OCI-M1 (cell line): ENCODE data around the gene ETF1.
"Not testable (repeated sequence)": the region's sequence is repeated elsewhere in the genome, so short reads cannot be mapped to it uniquely, and the experiment has no call there.

Experiments used
- DNase-seq: peaks from one replicate; lab custom pipeline; 2025; lab: John Stamatoyannopoulos, UW

ETF1 gene

DNA sequence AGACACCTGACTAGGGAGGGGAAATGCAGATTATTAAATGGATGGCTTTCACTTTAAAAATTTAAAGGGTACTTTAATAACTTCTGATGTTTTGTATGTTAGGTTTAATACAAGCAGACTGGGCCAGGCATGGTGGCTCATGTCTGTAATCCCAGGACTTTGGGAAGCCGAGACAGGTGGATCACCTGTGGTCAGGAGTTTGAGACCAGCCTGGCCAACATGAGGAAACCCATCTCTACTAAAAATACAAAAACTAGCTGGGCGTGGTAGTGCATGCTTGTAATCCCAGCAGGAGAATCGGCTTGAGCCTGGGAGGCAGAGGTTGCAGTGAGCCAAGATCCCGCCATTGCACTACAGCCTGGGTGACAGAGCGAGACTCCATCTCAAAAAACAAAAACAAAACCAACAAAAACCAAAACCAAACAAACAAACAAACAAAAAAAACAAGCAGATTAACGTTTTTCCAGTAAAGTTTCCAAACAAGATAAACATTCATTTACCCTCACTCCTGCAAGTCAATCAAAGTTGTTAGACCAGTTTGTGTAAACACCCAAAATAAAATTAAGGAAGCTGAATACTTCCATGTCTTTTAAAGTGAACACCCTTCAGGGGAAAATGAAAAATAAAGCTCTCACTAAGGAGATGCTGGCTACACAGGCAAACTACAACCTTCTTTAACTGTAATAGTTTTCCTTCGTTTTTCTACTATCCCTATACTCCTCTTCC lies 14.1 kb downstream of the ETF1 start:
- no peak for DNase-seq

DNA sequence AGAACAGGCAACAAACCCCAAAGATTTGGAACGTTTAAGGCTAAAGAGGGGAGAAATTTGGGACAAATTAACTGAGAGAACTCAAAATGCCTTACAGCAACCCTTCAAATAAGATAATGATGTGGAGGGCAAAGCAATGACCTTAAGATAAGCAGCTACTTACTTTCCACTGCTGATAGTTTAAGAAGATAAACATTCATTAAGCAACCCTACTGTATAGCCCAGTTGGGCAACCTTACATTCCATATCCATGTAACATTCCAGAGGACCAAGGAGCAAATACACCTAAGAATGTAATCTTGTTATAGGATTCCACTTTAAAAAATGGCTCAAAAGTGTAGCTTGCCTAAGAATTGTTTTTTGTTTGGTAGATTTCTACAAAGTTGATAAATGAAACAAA lies 14.8 kb downstream of the ETF1 start:
- DNase-seq = no peak

DNA sequence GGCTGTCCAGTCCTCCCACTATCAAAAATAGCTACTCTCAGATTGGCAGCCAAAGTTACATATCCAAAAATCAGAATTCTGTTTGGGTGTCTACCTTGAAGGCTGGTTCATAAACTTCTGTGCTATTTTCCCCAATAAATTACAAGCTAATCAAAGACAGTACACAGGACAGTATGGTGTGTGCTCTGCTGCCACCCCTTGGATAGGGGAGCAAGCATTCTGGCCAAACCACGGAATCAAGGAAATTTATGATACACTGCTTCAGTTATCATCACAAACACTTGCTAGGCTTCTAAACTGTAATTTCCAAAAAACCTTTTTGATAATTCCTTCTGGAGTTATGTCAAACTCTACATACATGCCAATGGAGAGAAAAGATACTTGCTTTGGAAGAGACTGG lies 15.9 kb downstream of the ETF1 start:
- DNase-seq = no peak

DNA sequence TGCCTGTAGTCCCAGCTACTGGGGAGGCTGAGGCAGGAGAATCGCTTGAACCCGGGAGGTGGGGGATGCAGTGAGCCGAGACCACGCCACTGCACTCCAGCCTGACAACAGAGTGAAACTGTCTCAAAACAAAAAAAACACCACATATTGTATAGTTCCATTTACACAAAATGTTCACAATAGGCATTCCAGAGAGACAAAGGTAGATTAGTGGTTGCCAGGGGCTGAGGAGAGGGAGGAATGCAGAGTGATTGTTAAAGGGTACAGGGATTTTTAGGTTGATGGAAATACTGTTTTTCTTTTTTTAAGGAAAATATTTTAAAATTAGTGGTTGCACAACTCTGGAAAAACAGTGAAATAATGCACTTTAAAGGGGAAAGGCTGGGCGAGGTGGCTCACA lies 19.6 kb downstream of the ETF1 start:
- no peak for DNase-seq

DNA sequence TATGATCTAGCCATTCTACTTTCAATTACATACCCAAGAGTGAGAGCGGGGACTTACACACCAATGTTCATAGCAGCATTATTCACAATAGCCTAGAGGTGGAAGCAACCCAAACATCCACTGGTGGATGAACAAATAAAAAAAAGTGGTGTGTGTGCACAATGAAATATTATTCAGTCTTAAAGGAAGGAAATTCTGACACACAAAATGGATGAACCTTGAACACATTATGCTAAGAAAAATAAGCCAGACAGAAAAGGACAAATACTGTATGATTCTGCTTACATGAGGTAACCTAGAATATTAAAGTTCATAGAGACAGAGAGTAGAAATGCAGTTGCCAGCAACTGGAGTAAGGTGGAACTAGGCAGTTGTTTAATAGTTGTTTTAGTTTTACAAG lies 22.1 kb downstream of the ETF1 start:
- DNase-seq = no peak

DNA sequence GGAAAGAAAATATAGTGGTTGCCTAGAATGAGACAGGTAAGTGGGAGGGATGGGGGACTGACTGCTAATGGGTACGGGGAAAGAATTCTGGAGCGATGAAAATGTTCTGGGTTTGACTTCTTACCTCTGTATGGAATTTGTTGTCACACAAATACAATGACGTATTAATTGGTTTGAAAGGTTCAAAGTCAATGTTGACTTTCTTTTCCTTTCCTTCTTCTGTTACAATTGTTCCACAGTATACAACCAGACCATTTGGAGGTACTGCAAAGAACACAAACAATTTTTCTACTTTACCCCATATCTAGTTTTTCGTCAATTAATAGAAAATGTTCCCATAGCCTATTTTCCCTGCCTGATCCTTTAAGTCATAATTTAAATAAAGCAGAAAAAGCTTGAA lies 25.6 kb downstream of the ETF1 start:
- no peak for DNase-seq

DNA sequence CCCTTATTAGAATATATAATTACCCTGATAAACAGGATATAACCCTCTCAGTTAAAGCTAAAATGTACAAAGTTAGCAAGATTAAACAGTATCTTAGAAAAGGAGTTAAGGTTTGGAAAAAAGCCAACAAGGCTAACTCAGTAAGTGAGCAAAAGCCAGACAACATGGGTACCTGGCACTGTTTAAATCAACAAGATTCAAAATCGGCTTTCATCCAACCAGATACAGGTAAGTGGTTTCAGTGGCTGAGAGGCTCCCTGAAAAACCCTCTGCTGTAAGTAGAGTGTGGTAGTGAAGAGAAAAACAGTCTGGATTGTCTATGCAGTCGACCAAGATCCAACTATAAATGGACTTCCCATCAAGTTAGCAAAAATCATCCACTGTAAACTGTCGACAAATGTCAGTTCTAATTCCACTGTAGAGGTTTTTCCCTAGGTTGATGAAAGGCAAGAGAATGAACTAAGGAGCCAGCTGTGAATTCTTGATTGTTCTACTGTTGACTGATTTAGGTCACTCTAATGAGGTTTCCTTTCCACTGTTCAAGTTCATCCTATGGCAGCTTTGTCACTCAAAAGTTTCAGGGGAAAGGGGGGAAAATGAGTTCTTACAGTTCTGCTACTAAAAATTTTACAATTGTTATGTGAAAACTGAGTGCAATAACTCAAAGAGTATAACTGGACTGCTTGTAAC lies 27.3 kb downstream of the ETF1 start:
- no peak for DNase-seq

DNA sequence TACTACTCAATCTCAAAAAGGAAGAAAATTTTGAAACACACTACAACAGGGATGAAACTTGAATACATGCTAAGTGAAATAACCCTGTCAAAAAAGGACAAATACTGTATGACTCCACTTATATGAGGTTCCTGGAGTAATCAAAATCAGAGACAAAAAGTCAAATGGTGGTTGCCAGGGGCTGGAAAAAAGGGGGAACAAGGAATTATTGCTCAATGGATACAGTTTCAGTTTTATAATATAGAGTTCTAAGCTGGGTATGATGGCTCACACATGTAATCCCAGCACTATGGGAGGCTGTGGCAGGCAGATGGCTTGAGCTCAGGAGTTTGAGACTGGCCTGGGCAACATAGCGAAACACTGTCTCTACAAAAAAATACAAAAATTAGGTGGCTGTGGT lies 29.0 kb downstream of the ETF1 start:
- DNase-seq = no peak

DNA sequence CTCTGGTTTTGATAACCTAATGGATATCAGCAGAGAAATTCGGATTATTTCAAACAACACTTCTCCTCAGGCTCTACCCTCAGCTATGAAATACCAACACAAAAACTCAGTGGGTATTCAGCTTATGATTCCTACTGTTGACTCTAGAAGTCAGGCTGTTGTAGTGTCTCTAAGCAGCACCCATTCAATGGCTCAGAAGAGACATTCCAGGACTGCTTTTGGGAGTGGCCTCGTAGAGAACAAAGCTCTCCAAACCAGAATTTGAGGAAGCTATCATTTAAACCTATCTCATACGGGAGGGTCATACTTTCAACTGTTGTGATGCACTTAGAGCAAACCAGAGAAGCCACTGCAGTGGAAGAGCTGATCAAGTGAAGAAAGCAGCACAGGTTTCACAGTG lies 34.1 kb downstream of the ETF1 start:
- no peak for DNase-seq

DNA sequence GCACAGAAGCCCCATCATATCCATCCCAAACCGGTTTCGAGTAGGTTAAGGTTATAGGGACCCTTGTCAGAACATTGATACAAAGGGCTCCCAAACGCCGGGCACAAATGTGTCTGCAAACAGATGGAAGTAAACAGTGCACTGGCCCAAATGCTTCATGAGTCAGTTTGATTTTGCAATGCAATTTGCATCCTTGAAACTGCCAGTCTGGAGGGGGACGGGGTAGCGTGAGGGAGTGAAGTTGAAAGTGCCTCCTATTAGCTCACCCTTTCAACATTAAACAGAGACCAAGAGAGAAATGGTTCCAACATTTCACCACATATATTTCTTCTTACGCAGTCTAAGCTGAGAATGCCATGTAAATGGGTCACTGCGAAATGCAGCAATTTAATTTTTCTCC lies 35.6 kb downstream of the ETF1 start:
- not testable (repeated sequence) for DNase-seq

DNA sequence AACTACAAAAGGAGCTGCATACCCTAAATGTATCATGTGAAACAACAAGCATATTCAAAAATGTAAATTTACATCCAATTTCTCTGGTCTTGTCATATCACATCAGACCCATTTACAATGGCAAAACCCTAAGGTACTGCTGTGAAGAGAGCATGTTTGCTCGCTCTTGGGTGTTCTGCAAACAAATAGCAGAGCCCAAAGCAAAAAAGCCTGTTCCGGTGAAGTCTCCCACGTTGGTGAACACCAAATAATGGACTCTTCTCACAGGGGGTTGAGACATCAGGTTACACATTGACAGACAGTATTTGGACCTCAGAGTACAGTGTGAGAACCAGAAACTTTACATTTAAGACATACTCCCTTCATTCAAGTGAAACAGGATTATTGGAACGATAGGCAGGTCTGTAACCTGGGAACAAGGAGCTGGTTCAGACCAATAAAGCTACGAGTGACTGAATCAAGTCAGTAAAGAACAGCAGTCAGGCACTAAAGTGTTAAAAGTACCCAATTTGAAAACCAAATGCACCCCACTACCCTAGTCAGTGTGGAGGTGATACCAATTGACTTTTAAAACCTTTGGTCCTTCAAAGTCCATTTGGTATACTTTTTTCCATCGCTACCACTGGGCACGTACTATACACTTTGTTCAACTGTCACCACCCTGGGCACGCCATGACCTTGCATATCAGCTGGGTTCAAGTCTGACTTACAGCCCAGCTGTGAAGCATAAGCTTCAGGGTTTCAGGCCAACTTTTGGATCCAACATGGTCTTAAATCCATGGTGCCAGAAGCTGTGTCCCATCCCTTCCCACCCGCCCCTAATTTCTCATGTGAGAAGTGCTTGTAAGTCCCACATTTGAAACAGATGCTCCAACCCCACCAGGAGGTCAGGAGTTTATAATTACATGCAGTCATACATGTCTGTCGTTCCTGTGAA lies 36.4 kb downstream of the ETF1 start:
- no peak for DNase-seq

DNA sequence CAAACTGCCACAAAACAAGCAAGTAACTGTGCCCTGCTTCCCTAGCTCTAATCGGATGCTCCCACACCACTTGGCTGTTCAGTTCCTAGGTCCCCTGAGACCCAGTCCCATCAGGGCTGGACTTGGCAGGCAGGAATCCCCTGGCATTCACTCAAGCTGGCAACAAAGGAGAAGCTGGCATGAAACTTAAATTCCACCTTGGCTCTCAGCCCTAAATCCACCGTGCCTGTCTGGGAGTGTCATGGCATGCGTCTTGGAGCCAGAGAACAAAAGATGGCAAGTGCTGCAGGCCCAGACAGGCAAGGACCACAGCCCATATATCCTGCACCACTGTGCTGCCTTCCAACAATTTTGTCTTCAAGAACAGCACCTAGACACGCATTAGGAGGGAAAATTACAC lies 38.2 kb downstream of the ETF1 start:
- DNase-seq = no peak

DNA sequence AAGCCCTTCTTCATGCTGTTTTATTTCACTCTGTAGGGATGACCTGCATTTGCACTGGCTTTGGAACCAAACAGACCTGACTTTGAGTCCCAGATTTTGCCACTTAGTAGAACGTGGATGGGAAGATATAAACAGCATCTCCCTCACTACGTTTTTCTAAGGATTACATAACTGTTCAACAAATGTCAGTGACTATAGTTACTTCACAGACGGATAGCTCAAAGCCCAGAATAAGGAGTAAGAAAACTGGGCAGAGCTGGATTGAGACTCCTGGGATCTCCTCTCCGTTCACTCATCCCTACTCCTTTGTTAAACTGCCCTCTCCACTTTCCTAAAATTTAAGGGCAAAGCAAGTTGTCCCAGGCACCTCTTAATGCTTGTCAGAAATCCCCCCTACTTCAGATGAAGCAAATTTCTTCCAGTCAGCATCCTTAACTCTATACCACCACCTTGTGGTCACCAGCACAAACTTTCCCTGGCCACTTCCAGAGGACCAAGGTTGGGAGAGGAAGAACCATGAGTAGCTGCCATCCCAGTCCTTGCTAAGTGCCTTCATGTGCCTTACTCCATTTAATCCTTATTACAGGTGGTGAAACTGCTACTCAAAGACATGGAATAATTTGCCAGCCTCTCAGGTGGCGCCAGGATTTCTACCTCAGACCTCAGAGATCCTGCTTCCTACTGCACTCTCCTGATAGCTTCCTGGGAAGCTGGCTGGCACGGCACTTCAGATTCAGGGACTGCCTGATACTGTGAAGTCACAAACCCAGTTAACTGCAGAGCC lies 39.4 kb downstream of the ETF1 start:
- peak; percentile 76 for DNase-seq

DNA sequence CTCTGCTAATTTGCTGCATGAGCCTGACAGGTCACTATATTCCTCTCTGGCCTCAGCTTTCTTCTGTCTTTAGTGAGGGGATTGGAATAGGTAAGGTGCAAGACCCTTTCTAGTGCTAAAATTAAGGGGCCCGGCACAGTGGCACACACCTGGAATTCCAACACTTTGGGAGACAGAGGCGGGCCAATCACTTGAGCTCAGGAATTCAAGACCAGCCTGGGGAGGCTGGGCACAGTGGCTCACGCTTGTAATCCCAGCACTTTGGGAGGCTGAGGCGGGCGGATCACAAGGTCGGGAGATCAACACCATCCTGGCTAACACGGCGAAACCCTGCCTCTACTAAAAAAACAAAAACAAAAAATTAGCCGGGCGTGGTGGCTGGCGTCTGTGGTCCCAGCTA lies 40.5 kb downstream of the ETF1 start:
- no peak for DNase-seq

DNA sequence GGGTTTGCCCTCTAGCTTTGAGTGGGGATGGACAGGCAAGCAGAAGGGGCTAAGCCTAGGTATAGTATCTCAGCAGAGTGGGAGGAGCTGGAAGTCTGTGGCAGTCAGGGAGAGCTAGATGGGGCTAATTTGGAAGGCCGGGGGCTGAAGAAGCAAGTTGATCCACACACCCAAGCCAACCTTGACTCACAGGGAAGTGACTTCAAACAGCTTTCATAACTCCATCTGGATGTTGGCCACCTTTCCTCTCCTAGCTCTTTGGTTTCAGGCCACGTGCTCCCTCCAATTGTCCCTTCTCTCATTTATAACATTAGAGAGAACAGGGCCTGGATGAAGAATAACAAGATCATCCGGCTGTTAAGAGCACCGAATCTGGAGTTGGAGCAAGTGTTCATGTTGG lies 40.9 kb downstream of the ETF1 start:
- no peak for DNase-seq

DNA sequence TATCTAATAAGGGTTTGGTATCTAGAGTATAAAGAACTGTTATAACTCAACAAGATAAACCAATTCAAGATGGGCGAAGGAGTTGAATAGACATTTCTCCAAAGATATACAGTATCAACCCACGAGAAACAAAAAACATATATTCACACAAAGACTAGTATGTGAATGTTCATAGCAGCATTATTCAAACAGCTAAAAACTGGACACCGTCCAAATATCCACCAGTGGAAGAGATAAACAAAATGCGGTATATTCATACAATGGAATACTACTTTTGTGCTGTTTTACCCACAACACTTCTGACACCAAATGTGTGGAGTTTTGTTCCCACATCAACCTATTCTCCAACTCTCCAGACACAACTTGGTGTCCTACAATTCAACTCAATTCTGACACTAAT lies 44.7 kb downstream of the ETF1 start:
- no peak for DNase-seq

DNA sequence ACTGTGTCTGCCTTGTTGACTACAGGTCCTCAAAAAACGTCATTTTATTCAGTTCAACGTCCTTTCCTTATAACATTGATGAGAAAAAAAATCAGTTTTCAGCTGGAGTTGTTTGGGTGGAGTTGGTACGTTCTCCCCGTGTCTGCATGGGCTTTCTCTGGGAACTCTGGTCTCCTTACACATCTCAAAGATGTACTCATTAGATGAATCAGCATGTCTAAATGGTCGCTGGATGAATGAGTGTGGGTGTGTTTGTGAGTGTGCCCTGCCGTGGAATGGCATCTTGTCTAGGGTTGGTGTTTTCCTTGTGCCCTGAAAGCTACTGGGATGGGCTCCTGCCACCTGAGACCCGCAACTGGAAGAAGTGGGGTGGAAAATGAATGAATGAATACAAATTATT lies 47.7 kb downstream of the ETF1 start:
- no peak for DNase-seq

DNA sequence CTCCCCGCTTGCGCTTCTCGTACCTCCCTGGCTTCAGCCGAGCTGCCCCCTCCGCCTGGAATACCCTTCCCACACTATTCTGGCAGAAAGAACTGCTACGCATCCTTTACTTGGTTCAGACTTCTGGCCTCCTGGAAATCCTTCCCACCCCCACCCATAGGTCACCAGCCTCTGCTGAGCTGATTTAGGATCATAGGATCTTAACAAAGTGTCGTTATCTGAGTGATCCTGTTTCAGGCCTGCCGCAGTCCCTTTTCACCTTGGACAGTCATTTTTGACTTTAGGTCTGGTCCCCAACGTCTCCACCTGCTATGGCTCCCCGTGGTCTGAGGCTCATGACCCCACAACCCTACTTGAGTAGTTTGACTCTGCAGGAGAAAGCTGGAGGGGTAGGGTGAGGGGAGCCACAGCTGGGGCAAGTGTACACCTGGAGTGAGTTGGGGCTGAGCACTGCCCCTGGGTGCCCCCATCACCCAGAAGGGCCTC lies 50.4 kb downstream of the ETF1 start:
- DNase-seq = no peak

DNA sequence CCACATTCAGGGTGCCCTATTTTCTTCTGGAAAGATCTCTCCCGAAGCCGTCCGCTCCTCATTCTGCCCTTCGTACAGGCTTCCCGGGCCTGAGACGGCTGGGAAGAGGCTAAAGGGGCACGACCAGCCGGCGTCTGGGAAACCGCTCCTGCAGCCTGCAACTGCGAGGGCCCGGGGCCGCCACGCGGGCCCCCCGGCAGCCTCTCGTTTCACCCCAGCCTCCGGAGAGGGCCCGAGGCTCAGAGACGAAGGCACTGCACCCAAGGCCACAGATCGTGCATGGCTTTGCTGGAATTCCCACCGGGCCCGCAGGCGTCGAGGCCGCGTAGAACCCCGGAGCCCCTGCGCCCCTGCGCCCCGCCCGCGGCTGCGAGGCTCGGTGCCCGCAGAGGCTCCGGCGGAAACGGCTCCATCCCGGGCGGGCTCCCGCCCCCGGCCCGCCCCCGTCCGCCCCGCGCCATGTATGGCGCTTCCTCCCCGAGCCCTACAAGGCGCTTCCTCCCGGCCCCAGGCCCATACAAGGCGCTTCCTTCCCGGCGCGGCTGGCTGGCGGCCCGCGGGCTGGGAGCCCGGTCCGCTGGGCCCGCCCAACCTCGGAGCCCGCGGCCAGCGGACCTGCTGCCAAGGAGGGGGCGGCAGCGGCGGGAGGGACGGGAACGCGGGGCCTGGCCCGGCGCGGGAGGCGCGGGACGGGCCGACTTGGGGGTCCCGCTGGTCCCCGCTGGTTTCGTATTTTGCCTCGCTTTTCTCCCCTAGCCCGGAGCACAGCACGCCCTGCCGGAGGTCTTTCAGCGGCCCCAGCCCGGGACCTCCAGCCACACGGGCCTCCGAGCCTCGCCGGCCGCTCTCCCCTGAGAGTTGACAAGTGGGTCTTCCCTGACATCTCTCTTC lies 51.1 kb downstream of the ETF1 start:
- peak; percentile 88 for DNase-seq

DNA sequence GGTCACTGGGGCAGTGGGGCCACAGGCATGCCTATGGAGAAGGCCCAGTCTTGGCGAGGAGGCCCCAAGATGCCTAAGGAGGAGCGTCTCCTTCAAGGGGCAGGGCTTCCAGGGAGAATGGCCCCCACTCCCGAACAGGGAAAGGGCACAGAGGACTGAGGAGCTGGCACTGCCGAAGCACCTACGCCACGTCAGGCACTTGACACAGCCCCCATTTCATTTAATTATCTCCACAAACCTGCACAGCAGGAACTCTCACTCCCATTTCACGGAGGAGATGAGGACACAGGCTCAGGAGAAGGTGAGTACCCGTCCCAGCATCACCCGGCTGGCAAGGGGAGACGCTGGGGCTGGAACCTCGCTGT lies 51.8 kb downstream of the ETF1 start:
- no peak for DNase-seq
